GM19193 (cell line): ENCODE measurements around the gene SMARCD1.

Source experiments
- POLR2A ChIP-seq: IDR thresholded peaks from 4 replicates; pipeline ENCODE4 v1.6.1; 2011; ENCODE audit not compliant: insufficient read depth, insufficient read length; ENCODE audit errors: extremely low read depth

Gene SMARCD1

GRCh38 chr12:50066402-50066801 lies 18.7 kb upstream of the SMARCD1 start:
- TF ChIP-seq POLR2A = no peak

DNA sequence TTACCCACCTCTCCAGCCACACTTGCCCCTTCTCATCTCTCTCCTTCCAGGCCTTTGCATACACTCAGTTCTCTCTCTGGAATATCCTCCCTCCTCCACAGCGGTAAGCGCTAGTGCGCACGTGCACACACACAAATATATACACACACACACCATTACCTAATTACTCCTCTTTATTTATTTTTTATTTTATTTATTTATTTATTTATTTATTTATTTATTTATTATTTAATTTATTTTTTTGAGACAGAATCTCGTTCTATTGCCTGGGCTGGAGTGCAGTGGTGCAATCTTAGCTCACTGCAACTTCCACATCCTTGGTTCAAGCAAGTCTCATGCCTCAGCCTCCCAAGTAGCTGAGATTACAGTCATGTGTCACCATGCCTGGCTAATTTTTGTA lies 16.1 kb upstream of the SMARCD1 start:
- TF ChIP-seq POLR2A = no peak

- no peak for TF ChIP-seq POLR2A
Measured at GRCh38 chr12:50069539-50069938, 15.6 kb upstream of the SMARCD1 start.

- no peak for TF ChIP-seq POLR2A
Measured at GRCh38 chr12:50070314-50071060, 14.7 kb upstream of the SMARCD1 start.

DNA sequence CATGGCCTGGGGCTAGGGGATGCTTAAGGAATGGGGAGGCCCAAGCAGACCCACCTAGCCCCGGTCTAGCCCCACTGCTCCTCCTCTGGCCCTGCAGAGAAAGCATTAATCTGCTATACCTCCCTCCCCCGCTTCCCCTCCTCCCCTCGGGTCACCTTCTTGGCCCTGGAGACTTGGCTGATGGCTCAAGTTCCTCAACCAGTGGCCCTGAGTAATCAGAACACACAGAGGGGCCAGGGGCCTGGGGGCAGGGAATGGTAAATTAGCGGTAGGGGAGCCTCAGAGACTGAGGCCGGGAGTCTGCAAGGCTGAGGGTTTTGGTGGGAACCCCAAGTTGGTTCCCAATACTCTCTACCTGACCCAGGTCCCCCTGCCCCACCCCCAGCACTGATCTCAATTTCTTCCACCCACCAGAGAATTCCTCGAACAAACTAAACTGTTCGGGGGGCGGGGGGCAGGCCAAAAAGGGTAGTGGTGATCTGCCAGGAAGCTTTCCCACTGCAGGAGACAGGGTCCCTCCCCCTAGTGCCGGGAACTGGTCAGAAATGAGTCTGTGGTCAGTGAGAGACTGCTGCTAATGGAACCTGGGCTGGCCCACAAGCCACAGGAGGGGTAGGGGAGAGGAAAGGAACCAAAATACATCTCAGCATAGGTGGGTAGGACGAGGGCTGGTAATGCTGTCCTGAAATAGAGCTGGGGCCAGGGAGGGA lies 12.8 kb upstream of the SMARCD1 start:
- TF ChIP-seq POLR2A = no peak

- no peak for TF ChIP-seq POLR2A
Measured at GRCh38 chr12:50073206-50073605, 11.9 kb upstream of the SMARCD1 start.

DNA sequence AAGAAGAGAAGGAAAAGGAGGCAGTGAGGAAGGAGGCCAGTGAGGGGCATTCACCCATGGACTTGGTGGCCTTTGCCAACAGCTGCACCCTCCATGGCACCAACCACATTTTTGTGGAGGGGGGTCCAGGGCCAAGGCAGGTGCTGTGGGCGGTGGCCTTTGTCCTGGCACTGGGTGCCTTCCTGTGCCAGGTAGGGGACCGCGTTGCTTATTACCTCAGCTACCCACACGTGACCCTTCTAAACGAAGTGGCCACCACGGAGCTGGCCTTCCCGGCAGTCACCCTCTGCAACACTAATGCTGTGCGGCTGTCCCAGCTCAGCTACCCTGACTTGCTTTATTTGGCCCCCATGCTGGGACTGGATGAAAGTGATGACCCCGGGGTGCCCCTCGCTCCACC lies 11.4 kb upstream of the SMARCD1 start:
- TF ChIP-seq POLR2A = no peak

DNA sequence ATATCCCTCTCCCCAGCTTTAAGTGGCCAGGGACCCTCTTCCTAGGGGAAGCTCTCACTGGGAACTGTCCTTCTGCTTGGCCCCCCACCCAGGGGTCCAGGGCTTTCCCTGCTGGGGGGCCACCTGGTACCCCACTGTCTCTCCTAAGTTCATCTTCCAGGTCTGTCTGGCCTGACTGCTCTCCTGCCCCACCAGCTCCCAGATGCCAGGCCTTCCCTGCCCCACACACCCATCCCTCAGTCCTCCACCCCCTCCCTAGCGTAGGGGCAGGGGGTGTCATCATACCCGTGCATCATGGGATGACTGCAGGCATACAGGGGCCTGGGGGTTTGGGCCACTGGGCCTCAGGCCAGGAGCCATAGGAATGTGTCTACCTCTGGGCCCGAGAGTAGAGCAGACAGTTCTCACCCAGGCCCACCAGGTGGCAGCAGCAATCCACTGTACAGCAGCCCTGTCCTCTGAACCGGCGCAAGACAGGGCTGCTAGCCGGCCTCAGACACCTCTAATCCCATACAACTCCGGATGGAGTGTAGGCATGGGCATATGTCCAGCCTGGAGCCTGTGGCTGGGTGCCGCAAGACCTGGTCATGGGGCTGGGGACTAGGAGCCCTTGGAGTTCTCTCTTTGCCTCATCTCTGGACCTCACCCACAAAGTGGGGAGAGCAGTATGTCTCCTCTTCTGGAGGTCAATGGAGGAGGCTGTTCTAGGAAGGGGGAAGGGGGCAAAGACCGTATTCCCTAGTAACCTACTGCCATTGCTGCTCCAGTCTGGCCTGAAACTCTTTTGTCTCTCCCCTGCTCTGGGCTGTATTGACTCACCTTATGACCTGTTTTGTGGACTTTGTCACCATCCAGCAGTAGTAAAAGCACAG lies 10.0 kb upstream of the SMARCD1 start:
- TF ChIP-seq POLR2A = no peak

- no peak for TF ChIP-seq POLR2A
Measured at GRCh38 chr12:50075808-50076170, 9.4 kb upstream of the SMARCD1 start.

DNA sequence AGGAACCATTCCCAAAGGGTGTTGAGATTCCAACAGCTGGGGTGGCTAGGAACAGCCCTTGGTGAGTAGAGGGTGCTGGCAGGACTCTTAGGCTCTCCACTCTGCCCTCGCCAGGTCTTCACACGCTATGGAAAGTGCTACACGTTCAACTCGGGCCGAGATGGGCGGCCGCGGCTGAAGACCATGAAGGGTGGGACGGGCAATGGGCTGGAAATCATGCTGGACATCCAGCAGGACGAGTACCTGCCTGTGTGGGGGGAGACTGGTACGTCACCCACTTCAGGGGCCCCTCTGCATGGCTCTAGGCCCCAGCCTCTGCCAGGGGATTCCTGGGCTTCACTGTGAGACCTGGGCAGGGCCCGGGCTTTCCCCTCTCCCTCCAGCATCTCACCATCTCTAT lies 8.0 kb upstream of the SMARCD1 start:
- no peak for TF ChIP-seq POLR2A

- no peak for TF ChIP-seq POLR2A
Measured at GRCh38 chr12:50078281-50078680, 6.9 kb upstream of the SMARCD1 start.

GRCh38 chr12:50079771-50080170 lies 5.4 kb upstream of the SMARCD1 start:
- TF ChIP-seq POLR2A = no peak

DNA sequence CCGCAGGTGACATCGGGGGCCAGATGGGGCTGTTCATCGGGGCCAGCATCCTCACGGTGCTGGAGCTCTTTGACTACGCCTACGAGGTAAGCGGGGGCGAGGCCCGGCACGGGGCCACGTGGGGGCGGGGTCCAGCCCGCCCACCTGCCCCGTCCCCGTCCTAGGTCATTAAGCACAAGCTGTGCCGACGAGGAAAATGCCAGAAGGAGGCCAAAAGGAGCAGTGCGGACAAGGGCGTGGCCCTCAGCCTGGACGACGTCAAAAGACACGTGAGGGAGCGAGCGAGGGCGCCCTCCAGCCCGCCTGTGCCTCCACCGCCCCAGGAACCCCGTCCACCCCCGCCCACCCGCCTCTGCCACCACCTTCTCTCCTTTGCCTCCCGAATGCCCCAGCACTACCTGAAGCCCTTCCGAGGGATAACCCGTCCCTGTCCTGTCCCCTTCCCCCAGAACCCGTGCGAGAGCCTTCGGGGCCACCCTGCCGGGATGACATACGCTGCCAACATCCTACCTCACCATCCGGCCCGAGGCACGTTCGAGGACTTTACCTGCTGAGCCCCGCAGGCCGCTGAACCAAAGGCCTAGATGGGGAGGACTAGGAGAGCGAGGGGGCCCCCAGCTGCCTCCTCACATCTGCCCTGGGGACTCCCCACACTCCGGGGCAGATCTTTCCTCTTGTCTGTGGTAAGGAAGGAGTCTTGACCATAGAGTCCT lies 3.9 kb upstream of the SMARCD1 start:
- TF ChIP-seq POLR2A = no peak

- no peak for TF ChIP-seq POLR2A
Measured at GRCh38 chr12:50082644-50083043, 2.5 kb upstream of the SMARCD1 start.

GRCh38 chr12:50083301-50083700 lies 1.8 kb upstream of the SMARCD1 start:
- no peak for TF ChIP-seq POLR2A
